Stimulated activated CD4-positive, alpha-beta T cell treated with anti-CD3 and anti-CD28 coated beads, Interleukin-4, amount 100 ng/mL, for 24 hours (primary cell): Measurements from ENCODE around the gene EPHB4.
"Not testable (repeated sequence)": the region's sequence is repeated elsewhere in the genome, so short reads cannot be mapped to it uniquely, and the experiment has no call there.

Source experiments
- DNase-seq: peaks from one replicate; pipeline ENCODE4 v3.0.0-alpha.2; 2020

Gene EPHB4

DNA sequence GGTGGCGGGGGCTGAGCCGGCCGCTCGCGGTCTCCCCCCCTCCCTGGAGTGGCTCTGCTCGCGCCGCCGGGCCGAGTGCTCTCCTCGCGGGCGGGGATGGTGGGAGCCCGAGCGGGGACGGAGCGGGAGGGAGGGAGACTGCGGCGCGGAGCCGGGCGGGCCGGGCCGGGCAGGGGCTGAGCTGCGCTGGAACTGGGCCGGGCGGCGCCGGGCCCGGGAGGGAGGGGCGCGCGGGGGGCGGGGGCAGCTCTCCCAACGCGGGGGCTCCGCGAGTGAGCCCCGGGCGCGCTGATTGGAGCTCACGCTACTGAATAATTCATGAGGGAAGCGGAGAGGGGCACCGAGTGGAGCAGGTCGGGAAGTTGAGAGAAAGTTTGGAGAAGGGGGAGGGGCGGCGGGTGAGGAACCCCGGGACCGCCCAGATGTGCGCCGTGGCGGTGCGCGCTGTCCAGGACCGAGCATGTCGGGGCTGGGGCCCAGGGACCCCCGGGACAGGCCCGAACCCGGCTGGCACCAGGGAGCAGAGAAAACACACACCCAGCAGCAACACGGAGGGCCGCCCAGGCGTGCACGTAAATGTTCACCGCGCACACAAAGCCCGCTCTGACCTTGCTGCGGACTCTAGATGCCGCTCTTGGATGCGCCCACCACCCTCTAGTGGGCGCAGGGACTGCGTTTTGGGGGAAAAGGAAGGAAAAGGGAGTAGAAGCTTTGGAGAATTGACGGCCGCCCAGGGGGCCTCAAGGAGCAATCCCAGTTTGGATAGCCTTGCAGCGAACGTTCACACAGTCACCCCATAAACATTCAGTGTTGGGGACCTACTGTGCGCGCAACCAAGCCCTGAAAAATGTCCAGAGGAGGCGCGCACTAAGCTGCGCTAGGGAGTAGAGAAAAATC lies at the start of gene EPHB4:
TSS of gene EPHB4 (minus strand) at position 194 of the 897 bp plus-strand sequence. CDS start 493 bp downstream, outside the sequence.
- DNase-seq: no peak

DNA sequence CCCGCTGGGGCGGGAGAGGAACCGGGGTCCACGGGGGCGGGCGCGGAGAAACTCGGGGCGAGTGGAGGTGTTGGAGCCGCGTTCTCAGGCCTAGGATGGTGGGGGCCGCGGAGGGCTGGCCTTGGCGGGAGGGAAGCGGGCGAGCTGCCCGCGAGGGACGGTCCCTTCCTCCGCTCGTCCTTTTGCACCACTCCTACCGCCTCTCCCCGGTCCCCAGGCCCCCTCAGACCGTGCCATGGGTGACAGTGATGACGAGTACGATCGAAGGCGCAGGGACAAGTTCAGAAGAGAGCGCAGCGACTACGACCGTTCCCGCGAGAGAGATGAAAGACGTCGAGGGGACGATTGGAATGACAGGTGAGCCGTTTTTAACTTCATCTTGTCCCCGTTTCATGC lies 48.0 kb upstream of the EPHB4 start:
- DNase-seq: peak; percentile 51

GRCh38 chr7:100874577-100875355 lies 47.4 kb upstream of the EPHB4 start, which contains the start of gene SRRT:
Gene SRRT (plus strand): TSS chr7:100875103. CDS start chr7:100875591, 488 bp downstream.
- peak; percentile 99 for DNase-seq

GRCh38 chr7:100874300-100874576 lies 46.9 kb upstream of the EPHB4 start:
- no peak for DNase-seq

- DNase-seq: no peak
Measured at GRCh38 chr7:100873599-100874299, 46.4 kb upstream of the EPHB4 start.

DNA sequence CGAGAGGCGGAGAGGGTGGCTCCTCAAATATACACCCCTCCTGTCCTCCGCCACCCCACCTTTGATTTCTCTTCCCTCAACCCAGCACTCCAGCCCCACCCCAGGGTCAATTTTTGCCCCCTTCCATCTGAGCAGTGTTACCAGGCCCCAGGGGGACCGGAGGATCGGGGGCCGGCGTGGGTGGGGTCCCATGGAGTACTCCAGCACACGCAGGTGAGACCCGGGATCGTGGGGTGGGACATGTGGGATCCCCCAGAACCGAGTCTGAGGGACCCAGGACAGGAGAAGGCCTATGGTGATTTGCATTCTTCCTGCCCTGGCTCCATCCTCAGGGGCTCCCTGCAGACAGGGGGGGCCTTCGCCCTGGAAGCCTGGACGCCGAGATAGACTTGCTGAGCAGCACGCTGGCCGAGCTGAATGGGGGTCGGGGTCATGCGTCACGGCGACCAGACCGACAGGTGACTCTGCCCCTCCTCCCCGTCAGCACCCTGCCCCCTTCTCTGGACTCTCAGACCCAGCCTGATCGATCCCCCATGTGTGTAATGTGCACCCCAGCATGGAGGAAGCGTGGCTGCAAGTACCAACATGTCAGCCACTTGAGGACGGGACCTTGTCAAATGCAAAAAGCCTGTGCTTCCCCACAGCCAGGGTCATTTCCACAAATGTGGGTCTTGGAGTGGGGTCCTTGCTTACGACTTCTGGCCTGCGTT lies 40.6 kb upstream of the EPHB4 start:
- no peak for DNase-seq

DNA sequence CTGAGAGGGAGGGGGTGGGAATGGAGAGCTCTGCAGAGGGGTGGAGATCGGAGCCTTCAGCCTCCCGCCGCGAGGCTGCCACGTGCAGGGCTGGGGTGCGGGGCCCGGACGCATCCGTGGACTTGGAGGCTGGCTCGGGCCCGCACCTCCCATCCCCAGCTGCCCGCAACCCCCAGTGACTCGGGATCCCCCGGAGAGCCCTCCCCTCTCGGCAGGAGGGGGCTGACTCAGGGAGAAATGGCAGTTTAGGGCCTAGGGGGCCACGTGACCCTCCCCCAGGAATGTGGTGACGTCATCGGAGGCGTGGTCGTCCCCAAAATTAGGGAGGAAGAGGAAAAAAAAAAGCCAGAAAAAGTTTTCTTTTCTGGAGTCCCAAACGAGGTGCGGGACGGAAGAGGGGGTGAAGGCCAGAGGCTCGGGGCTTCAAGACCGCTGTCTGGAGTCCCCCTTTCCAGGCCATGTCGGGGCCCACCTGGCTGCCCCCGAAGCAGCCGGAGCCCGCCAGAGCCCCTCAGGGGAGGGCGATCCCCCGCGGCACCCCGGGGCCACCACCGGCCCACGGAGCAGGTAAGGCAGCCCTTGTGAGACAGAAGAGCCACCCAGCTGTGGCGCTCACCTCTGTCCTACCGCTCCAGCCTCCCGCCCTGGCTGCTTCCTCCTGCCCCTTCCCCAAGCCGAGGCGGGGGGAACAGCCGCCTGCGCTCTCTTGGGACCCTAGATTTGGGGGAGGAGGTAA lies 39.9 kb upstream of the EPHB4 start, which contains the start of gene TRIP6:
TSS of gene TRIP6 (plus strand) at position 348 of the 736 bp plus-strand sequence. CDS start at position 459, 111 bp downstream.
- DNase-seq: peak; percentile 77

- no peak for DNase-seq
Measured at GRCh38 chr7:100866729-100867039, 39.4 kb upstream of the EPHB4 start.

GRCh38 chr7:100865938-100866728 lies 38.8 kb upstream of the EPHB4 start:
- peak; percentile 15 for DNase-seq

- DNase-seq: no peak
Measured at GRCh38 chr7:100865372-100865911, 38.1 kb upstream of the EPHB4 start.

GRCh38 chr7:100864263-100864845 lies 37.0 kb upstream of the EPHB4 start:
- no peak for DNase-seq

GRCh38 chr7:100863406-100863950 lies 36.2 kb upstream of the EPHB4 start:
- no peak for DNase-seq

DNA sequence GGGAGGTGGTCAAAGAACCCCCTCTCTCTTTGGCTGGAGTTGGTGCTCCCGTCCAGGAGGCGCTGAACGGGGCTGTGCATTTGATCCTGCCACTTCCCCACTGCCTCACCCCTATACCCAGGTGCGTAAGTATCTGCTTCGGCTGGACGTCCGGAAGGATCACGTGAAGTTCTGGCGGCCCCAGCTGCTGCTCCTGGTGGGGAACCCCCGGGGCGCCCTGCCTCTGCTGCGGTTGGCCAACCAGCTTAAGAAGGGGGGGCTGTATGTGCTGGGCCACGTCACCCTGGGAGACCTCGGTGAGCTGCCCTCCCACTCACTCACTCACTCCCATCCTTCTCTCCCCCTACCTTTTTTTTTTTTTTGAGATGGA lies 34.3 kb upstream of the EPHB4 start:
- no peak for DNase-seq

- no peak for DNase-seq
Measured at GRCh38 chr7:100860702-100861615, 33.6 kb upstream of the EPHB4 start.

GRCh38 chr7:100859856-100860255 lies 32.5 kb upstream of the EPHB4 start:
- DNase-seq: no peak

GRCh38 chr7:100856871-100857282 lies 29.6 kb upstream of the EPHB4 start:
- no peak for DNase-seq

DNA sequence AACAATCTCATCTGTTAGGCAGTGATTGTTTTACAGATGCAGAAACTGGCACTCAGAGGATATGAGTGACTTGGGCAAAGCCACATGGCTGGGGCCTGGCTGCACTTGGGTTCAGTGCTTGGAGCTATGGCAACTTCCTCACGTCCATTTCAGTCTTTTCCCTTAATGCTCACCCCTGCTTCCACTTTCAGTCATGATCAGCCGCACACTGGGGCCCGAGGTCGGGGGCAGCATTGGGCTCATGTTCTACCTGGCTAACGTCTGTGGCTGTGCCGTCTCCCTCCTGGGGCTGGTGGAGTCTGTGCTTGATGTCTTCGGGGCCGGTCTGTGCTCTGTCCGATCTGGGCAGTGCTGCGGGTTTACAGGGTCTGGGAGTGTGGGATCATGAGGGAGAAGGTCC lies 28.2 kb upstream of the EPHB4 start:
- DNase-seq: no peak

GRCh38 chr7:100854899-100855298 lies 27.6 kb upstream of the EPHB4 start:
- DNase-seq: not testable (repeated sequence)
